HG03159 (cell line): ENCODE results near the gene MACROD2.

ENCODE experiments used
- ATAC-seq: cut with Tn5 transposase; IDR thresholded peaks from one replicate; pipeline ENCODE4 v1.9.1; 2021; ENCODE audit warnings: mild to moderate bottlenecking, moderate library complexity; ENCODE audit not compliant: unreplicated experiment

Gene MACROD2

DNA sequence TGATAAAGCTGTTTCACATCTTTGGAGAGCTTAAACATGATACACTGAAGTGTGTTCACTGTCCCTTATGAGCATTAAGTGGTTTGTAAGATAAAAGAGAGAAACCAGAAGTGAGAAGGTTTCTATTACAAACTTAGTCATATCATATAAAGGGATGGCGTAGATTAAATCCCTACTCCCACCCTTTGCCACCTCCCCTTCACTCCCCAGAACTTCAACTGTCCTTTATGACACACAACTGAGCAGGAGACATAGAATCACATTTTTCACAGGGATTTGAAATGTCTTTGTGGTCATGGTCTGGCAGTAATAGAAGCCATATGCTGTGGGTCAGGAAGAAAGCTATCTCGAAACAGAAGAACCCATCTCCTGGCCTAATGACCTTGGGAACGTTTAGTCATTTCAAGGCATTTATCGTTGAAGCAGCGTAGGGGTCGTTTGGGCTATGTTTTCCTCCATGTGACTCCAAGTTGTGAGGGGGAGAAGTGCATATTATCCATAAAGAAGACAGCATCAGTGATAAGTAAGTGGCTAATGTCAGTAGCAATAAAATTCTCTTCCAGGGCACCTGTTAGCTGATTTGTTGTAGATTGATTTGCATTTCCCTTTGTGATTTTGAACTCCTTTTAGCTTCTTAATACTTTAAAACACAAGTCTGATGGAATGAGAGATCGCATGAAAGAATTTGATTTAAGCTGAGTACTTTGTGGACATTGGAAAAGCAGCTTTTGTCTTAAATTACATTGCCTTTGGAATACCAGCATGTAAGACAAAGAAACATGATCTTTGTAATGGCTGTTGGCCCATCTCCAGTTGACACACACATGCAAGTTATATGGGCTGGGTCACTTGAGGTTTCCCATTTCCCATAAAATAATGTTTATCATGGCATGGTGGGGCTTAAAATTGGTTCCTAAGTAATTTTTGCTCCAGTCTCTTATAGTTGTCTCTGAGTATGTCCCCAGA, 843.6 kb downstream of the MACROD2 start:
- peak; percentile 87 for ATAC-seq

GRCh38 chr20:14845199-14846160, 850.2 kb downstream of the MACROD2 start:
- no peak for ATAC-seq

DNA sequence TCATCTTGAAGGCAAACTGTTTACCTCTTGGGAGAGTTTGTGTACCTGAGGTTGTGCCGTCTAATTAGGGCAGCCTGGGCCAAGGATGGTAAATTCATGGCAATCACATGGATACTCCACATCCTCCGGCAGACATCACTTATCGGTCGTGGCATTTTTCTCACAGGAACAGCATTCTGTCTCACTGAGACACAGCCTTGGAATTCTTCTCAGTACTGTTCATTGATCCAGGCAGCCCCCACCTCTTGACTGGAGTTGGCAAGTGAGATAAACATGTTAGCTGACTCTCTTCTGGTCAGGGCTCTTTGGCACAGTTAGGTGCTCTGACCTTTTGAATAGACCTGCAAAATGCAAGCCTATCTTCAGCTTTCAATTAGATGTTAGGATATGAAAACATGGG, 853.5 kb downstream of the MACROD2 start:
- ATAC-seq = no peak

DNA sequence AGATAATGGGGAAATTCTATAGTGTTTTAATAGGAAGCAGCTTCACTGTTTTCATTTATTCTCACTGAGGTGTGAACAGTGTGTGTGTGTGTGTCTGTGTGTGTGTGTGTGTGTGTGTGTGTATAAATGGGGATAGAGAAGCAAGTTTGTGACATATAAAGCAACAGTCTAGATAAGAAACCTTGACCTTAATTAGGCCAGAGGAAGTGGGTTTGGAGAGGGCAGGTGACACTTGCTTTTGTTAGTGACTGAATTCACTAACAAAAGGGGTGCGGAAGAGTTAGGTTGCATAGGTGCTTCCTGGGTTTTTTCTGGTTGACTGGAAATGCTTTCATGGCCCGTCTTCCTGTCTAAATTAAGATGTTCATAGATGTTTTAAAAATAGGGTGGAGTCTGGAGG, 857.8 kb downstream of the MACROD2 start:
- no peak for ATAC-seq

- no peak for ATAC-seq
Observed at GRCh38 chr20:14855171-14855570, 859.9 kb downstream of the MACROD2 start.

DNA sequence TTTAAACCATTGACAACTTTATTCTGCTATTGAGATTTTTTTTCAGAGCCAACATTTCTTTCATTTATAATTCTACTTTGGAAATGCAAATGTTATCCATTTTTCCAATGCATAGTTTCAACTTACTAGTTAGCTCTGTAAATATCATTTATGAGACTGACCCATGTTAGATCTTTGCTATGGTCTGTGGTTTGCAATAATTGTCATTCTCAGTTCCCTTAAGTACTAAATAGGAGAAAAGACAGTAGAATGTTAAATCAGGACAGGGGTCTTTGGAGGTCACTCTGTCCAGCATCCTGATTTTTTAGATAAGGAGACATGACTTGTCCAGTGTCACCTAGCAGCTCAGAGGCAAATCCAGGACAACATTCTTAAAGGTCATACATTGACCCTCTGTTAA, 864.3 kb downstream of the MACROD2 start:
- no peak for ATAC-seq

GRCh38 chr20:14860410-14860814, 865.1 kb downstream of the MACROD2 start:
- no peak for ATAC-seq

- no peak for ATAC-seq
Observed at GRCh38 chr20:14861028-14861699, 865.8 kb downstream of the MACROD2 start.

DNA sequence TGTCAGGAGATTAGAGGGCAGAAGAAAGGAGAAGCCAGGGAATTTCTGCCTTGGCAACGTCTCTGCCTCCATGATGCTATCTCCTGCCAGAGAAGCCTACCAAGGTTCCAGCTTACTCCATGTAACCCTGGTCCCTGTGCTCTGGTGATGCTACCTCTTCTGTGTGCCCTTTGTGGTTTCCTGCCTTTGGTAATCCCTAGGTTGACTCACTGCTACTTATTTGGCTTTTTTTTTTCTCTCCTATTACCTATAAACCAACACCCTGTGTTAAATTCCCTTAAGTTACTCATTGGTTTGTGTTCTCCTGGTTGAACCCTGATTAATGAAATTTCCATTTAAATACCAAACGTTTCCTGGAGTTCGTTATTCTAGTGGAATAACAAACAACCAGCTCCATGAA, 869.9 kb downstream of the MACROD2 start:
- ATAC-seq = no peak

DNA sequence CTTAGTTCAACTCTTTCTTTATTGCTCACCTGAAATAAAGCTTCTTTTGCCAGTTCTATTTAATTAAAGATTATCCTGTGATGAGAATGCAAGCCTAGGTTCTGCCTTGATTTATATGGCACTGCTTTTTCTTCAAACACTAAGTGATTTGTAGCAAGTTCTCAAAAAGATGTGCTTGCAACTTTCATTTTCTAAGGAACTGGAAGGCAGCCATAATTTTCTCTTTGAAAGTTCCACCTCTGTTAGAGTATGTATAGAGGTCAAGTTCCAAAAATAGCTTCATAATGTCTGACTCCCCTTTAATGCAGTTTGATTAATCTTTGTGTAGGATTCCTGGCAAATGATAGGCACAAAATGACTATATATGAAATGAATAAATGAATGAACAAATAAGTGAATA, 870.4 kb downstream of the MACROD2 start:
- no peak for ATAC-seq

- no peak for ATAC-seq
Observed at GRCh38 chr20:14866841-14867514, 871.7 kb downstream of the MACROD2 start.

- ATAC-seq = no peak
Observed at GRCh38 chr20:14877301-14878028, 882.1 kb downstream of the MACROD2 start.

GRCh38 chr20:14878676-14879019, 883.3 kb downstream of the MACROD2 start:
- ATAC-seq = no peak

- peak; percentile 71 for ATAC-seq
Observed at GRCh38 chr20:14879020-14879697, 883.8 kb downstream of the MACROD2 start.

- ATAC-seq = no peak
Observed at GRCh38 chr20:14879839-14880238, 884.5 kb downstream of the MACROD2 start.

DNA sequence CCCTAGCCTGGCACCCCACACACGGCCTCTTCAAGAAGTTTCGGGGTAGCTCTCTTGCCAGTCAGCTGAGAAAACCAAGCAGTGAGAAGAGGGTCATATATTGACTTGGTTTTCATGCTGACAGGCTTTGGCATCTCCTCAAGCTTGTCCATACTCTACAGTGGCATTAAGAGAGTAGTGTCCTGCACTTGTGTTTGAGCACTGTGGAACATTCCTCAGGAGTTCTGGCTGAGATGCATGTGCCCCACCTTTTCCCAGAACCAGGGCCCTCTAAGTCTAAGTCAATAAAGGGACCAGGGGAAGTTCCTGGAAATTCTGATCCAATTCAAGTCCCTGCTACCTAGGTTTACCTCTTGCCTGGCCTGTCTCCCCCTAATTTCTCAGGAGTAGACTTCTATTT, 886.2 kb downstream of the MACROD2 start:
- ATAC-seq = no peak

DNA sequence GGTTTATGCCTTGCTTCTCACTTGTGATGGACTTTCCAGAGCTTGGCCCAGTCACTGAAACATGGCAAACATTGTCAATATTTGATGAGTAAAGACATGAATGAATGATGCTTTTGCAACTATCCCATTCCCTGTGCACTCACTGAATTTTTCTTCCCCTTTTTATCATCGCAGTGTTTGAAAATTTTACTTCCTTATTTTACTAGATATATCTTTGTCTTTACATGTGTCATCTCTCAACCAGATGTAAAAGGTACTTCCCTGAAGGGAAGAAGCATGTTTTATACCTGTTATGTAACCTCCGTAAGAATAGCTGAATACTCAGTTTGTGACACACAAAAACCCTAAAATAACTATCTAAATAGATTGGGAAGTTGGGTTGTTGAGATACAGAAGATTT, 886.8 kb downstream of the MACROD2 start:
- no peak for ATAC-seq

DNA sequence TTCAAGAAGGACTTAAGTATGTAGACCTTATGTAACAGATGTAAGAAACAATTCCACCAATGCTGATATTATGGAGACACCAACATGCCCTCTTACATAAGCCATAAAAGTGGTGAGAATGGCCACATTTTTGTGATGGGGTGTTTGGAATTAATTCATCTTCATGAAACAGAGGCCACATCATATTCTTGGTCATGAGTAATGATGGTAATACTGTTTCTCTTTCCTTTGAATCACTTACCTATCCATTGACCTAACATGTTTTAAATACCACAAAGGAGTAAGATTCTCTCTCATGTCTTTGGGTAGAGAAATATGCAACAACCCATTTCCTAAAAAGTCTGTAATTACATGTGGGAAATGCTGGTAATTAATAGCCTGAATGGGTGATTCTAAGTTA, 887.5 kb downstream of the MACROD2 start:
- no peak for ATAC-seq

DNA sequence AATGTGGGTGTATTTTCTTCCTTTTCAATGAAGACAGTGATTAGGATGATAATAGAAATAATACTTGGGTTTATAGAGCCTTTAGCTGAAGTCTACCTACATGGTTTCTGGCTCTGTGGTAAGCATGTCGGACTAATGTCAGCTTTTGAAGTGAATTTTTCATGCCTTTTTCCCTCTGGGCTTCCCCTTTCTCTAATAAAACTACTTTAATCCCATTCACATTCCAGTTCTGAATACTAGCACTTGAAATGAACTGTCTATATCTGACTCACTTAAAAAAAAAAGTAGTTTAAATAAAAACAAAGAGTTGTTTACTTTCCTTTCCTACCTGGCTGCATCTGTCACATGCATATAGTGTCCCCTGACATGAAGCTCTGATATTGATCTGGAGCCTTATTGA, 888.0 kb downstream of the MACROD2 start:
- ATAC-seq = no peak
